GM18498 (cell line): ENCODE measurements around the gene RPUSD2.
"Not testable (repeated sequence)": the region's sequence is repeated elsewhere in the genome, so short reads cannot be mapped to it uniquely, and the experiment has no call there.

ENCODE experiments used
- ATAC-seq: cut with Tn5 transposase; IDR thresholded peaks from one replicate; pipeline ENCODE4 v1.9.1; 2021; ENCODE audit warnings: mild to moderate bottlenecking, moderate library complexity; ENCODE audit not compliant: unreplicated experiment

The RPUSD2 gene

DNA sequence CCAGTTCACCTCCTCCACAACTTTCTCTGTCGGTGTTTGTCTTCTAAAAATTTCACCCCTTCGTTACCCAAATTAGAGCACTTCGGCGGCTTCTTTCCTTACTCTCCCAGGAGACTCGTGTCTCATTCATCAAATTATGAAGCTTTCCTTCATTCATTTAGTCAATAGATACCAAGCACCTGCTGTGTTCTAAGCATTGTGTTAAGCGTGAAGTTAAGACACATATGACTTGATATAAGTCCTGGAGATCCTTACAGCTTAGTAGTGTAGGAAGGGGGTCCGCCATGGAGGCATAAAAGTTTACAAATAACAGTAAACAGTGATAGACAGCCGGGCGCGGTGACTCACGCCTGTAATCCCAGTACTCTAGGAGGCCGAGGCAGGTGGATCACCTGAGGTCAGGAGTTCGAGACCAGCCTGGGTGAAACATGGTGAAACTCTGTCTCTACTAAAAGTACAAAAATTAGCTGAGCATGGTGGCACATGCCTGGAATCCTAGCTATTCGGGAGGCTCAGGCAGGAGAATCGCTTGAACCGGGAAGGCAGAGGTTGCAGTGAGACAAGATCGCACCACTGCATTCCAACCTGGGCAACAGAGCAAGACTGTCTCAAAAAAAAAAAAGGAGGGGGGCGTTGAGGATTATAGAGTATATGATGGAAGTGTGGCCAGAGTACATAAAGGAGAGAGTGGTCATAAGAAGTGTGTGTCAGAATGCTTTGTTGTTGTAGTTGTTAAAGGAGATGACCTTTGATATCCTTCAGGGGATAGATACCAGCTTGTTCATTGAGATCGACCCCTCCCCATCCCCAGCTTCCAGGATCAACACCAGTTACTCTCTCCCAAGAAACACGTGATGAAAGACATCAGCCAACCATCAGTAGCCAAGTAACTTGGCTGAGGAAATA, 3.5 kb upstream of the RPUSD2 start:
- ATAC-seq = no peak

DNA sequence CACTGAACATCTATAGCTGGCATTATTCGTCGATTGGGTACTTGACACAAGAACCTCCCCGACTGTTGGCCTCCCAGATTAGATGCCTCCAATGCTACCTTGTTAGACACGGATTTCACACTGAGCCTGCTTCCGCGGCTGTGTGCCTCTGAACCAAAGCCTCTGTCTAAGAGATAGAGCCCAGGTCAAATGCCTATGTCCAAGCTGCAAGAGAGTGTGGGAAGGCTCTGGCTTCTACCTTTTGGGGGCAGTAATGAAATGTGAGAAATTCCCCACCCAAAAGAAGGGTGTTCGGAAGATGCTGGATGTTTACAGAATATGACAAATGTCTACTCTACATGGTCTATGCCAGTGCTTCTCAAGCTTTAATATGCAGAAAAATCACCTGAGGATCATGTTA, 2.0 kb upstream of the RPUSD2 start:
- no peak for ATAC-seq

DNA sequence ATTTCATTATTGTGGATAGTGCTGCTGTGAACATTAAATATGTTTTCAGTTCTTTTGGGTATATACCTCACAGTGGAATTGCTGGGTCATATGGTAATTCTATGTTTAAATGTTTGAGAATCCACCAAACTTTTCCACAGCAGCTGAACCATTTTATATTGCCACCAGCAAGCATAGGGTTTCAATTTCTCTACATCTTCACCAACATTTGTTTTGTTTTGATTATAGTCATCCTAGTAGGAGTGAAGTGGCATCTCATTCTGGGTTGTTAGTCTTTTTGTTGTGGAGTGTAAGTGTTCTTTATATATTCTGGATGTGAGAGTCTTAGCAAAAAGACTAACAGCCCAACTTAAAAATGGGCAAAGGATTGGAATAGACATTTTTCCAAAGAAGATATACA, 6.0 kb downstream of the RPUSD2 start:
- ATAC-seq = no peak

DNA sequence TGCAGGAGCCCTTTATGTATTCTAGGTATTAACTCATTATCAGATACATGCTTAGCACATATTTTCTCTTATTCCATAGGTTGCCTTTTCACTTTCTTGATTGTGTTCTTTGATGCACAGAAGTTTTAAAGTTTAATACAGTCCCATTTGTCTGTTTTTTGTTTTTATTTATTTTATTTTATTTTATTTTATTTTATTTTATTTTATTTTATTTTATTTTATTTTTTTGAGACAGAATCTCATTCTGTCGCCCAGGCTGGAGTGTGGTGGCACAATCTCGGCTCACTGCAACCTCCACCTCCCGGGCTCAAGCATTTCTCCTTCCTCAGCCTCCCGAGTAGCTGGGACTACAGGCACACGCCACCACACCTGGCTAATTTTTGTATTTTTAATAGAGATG, 7.8 kb downstream of the RPUSD2 start:
- ATAC-seq = not testable (repeated sequence)

DNA sequence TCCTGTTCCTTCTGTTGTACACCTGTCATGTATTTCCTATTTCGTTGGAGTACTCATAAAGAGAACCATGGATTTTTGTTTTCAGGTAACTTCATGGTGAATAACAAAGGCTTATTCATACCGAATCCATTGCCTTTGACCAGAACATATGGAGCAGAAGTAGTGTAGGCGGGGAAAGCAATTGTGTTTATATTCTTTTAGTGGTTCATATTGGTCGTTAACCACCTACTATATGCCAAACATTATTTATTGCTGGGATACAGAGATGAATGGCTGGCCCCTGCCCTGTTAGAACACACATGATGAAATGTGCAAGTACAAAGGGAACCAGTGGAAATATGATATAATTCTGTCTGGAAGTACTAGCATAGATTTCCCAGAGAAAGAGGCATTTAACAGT, 9.8 kb downstream of the RPUSD2 start:
- no peak for ATAC-seq

DNA sequence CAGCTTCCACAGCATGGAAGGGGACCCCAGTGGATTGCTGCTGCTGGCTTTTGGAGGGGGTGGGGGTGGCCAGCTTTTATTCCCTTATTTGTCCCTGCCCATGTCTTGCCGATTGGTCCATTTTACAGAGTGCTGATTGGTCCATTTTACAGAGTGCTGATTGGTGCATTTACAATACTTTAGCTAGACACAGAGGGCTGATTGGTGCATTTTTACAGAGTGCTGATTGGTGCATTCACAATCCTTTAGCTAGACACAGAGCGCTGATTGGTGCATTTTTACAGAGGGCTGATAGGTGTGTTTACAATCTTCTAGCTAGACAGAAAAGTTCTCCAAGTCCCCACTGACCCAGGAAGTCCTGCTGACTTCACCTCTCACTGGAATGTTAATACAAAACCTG, 12.7 kb downstream of the RPUSD2 start:
- ATAC-seq = not testable (repeated sequence)

DNA sequence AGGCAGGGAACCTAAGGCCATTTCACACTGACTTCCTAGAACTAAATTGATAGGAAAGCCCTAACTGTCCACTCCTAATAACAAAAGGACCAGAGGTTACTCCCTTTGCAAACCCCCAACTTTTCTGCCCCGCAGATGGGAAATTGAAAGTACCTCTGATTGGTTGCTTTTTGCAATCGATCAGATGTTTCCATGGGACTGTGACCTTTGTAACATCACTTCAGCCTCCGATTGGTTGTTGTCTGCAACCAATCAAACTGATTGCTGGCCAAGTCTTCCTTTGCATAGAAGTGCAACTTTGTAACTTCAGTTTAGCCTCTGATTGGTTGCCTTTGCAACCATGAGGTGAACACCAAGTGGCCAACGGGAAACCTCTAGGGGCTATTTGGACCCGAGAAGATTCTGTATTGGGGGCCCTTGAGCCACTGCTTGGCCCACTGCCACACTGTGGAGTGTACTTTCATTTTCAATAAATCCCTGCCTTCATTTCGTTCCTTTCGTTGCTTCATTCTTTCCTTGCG, 13.7 kb downstream of the RPUSD2 start:
- no peak for ATAC-seq

DNA sequence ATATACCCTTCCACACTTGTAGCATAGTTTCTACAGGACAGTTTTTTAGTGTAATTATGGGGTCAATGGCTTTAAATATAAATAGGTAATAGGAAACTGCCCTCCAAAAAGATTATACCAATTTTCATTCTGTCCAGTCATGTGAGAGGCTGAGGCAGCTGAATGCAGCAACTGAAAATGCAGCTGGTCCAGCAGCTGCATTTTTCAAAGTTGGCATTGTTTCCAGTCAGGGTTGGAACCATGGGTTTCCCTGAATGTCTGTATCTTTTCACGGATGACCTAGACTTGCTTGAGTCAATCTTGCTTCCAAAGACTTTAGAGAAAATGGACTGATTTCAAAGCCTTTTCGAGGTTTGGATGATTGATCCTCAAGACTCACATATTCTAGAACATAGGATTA, 15.1 kb downstream of the RPUSD2 start:
- no peak for ATAC-seq

DNA sequence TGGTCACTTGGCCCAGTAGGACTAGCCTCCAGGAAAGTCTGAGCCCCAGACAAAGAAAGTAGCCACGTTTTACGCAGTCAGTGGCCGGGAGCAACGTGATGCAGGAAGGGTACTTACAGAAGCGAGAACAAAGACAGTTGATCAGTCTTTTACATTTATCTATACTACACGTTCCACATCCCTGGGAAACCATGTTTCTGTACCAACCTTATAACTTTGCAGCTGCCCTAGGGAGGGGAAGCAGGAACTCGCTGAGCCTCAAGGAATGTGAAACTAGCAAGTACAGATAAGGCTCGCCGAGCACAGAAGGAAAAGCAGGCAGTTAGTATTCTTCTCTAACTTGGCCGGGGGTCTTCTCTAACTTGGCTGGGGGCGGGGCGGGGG, 21.6 kb downstream of the RPUSD2 start:
- no peak for ATAC-seq

DNA sequence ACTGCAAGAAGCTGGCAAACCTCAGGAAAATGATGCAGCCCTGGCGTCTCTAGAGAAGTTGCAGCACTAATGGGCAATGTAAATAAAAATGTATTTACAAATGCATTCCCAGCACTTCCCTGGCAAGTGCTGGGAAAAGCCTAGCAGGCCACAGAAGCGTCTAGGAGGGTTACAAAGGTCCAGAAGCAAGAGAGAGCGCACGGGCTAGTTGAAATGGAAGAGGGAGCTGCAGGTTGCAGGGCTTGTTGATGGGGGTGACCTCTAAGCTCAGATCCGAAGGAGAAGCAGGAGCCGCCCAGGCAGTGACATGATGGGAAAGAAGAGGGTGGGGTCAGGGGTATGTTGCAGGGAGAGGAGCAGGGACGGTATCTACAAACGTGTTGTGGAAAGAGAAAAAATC, 22.3 kb downstream of the RPUSD2 start:
- ATAC-seq = no peak

DNA sequence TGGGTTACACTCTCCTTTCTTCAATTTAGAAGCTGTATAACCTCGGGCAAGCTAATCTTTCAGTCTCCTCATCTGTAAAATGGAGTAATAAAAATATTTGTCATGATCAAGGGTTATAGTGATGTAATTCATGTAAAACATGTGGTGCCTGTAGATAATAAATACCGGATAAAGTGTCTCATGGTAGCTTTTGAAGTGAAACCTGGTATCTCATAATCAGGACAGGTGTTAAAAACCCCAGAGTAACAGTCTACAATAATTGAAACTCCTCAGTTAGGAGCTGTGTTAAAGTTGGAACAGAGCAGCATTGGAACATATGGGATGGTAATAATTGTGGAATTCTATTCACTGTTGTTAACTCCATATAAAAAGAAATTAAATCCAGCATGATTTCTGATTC, 24.1 kb downstream of the RPUSD2 start:
- no peak for ATAC-seq

DNA sequence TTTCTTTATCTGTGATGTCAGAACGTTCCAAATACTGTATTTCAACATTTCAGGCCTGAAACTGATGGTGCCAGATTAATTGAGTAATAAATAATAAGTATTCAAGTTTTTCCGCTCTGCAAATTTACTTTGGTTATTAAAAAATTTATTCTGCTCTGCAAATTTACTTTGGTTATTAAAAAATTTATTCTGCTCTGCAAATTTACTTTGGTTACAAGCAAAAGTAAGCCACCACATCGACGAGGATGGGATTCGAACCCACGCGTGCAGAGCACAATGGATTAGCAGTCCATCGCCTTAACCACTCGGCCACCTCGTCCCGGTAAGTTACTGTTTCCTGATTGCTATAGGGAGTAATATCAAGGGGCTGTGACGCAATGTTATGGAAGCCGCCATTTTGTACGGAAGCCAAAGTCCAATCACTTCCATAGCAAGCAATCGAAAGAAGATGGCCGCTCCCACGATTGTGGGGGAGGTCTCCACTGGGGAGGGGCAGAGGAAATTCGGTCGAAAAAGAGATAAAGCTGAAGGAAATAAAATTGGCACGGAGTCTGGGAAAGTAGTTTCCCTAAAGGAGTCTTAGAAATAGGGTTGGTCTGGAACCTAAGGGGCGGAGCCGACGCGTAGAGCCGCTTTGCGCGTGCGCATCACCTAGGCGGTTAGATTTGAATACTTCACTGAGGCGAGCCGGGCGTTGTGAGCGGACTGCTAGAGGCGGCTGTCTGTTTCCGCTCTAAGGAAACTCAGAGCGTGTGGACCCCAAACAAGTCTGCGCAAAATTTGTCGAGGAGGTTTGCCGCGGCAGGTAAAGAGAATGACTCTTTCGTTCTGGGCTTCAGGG, 24.7 kb downstream of the RPUSD2 start, which contains the start of gene KNL1:
Gene KNL1, plus strand, starts transcription at position 662 of the 841 bp plus-strand sequence. CDS start 8,683 bp downstream, outside the sequence.
- peak; percentile 77 for ATAC-seq

DNA sequence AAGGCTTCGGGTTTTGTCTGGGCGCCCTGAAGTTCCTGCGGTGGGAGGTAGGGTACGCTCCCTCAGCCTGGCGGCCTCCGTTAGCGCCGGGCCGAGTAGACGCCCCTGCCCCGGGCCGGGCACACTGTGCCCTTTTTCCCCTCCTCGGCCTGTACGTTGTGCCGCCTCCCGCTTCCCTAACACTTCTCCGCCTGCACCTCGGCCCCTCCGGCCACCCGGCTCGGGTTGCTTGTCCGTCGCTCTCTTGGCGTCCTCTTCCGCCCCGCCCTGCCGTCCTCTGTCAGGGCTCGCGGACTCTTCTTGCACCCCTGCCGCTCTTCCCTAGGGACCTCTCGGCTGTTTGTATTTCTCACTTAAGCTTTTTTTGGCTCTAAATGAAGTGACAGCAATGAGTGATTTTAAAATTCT, 25.3 kb downstream of the RPUSD2 start:
- peak; percentile 49 for ATAC-seq

DNA sequence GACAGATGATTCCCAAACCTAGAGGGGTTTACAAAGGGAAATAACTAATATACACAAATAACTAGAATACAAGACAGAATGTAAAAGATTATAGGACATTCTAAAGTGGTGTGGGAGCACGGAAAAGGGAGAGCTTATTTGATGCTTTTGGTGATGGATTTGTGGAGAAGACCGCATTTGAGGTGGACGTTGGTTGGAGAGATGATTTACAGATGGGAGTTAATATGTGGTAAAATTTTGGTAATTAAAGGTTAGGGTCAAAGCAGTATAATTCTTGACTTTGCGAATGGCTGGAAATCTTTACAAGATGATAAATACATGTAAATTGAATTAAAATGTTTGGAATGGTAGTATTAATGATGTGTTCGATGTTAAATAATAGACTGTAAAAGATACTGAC, 26.1 kb downstream of the RPUSD2 start:
- ATAC-seq = no peak

DNA sequence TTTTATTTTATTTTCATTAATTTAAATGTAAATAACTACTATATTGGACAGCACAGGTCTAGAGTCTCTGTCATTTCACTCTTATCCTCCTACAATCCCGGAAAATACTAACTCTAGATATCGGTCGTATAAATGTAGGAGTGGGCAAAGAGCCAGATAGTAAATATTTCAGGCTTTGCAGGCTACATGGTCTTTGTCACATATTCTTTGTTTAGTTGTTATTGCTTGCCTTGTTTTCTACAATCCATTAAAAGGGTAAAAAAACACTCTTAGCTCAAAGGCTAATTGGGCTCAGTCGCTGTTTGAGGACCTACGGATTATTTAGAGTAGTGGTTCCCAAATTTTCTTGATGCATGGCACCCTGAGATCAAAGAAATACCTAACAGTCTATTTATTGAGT, 26.7 kb downstream of the RPUSD2 start:
- ATAC-seq = no peak

DNA sequence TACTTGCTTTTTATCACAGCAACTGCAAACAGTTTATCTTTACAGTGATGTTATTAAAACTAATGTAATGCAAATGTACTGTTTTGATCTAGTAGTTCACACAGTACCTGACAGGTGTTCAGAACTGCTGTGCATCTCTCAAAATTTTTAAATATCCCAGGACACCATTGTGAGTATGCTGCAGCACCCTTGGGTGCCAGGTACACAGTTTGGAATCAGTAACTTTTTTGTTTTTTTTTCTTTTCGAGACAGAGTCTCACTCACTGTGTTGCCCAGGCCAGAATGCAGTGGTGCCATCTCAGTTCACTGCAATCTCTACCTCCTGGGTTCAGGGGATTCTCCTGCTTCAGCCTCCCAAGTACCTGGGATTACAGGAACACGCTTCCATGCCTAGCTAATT, 27.9 kb downstream of the RPUSD2 start:
- ATAC-seq = no peak

DNA sequence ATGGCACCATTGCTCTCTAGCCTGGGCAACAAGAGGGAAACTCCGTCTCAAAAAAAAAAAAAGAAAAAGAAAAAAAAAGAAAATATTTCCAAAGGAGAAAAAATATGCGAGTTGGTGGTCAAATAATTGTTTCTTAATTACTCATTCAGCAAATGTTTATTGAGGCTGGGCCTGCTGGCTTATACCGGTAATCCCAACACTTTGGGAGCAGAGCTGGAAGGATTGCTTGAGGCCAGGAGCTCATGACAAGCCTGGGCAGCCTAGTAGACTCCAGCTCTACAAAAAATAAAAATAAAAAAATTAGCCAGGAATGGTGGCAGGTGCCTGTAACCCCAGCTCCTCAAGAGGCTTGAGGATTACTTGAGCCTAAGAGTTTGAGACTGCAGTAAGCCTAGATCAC, 29.0 kb downstream of the RPUSD2 start:
- ATAC-seq = no peak

DNA sequence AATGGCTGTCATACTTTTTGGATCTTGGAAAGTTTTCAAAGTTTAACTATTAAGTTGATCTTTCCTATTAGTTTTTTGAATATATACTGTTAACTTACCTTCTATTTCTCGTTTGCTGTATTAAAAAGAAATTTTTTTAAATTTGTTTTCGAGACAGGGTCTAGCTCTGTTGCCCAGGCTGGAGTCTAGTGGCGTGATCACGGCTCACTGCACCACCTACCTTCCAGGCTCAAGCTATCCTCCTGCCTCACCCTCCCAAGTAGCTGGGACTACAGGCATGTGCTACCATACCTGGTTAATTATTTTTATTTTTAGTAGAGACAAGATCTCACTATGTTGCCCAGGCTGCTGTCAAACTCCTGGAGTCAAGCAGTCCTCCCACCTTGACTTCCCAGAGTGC, 29.6 kb downstream of the RPUSD2 start:
- no peak for ATAC-seq

DNA sequence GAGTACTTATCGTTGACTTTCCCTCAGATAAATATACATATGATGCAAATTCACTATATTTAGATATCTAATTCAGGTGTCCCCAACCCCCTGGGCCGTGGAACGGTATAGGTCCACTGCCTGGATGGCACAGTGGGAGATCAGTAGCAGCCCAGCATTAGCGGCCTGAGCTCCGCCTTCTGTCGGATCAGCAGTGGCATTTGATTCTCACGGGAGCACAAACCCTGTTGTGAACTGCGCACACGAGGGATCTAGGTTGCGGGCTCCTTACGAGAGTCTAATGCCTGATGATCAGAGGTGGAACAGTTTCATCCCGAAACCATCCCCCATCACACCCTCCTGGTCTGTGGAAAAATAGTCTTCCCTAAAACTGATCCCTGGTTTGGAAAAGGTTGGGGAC, 31.9 kb downstream of the RPUSD2 start:
- ATAC-seq = no peak

DNA sequence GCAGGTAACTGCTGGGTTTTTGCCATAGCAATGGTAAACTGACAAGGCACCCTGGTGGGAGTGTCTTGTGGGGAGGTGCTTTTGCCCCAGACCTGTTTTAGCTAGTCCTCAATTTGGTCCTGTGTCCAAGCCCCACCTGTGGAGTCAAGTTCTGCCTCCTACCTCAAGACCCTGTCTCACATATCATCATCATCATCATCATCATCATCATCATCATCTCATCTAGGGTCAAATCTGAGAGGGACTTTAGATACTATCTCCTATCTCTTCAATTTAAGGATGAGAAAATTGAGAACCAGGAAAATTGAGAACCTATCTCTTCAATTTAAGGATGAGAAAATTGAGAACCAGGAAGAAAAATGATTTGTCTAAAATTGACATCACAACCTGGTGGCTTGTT, 34.8 kb downstream of the RPUSD2 start:
- ATAC-seq = no peak

DNA sequence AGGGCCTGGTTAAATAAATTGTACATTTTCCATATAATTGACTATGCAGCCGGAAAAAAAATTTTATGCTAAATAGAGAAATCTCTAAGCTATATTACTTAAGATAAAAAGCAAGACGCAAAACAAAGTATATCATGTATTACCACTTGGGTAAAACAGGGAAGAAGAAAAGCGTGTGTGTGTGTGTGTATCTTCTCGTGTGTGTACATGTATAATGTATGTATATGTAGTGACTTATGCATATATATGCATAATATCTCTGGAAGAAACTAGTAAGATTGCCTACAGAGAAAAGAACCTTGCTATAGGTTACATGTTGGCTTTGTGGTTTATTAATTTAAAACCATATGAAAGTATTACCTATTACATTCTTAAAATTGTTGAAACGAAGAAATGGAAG, 44.0 kb downstream of the RPUSD2 start:
- no peak for ATAC-seq

DNA sequence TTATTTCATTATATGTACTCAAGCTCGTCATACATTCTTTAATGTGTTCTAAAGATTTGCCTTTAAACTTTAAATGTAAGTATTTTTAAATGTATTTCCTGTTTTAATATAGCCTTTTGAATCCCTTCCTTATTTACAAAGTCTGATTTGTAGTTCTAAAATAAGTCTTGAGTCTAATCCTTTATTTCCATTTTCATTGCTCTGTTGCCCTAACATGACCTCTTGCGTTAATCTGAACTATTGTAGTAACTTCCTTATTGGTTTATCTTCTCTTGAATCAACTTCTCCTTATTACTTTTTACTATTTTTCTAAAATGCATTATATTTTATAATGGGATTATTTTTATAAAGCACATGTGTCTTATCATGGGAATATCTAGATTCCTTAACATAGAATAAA, 48.9 kb downstream of the RPUSD2 start:
- ATAC-seq = no peak
